Bronchial smooth muscle cell (primary cell): ENCODE measurements around the gene OR10G2. TPM values are rescaled to one million over a fixed set of nuclear protein-coding genes. Genes with fewer than 3 reads are reported as not detected.

Experiments
- total RNA-seq: library from RNA; depleted of rRNA; stranded (reverse); fragments of >200 nt; gene quantifications from 2 replicates; pipeline ENCODE4 v1.2.1, GENCODE V29; 2014

The OR10G2 gene, protein sequence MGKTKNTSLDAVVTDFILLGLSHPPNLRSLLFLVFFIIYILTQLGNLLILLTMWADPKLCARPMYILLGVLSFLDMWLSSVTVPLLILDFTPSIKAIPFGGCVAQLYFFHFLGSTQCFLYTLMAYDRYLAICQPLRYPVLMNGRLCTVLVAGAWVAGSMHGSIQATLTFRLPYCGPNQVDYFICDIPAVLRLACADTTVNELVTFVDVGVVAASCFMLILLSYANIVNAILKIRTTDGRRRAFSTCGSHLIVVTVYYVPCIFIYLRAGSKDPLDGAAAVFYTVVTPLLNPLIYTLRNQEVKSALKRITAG
- not detected in 2 replicates for total RNA-seq

DNA sequence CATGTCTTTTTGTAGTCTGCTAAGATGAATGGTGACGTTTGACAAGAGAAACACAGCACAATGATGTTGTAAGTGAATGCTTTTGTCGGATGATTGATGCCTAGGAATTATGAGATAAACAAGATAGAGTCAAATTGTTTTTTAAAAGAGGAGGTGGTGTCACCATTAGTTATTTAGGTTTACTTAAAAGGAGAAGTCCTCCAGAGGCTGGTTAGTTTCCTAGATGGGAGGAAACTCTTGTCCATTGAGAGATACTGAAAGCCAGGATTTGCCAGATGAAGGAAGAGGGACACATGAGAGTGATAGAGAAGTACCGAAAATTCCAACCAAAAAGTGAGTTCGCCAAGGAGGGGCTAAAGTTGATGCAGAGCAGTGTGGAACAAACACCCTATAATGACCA is at the start of gene OR10G2:
TSS of gene OR10G2 (minus strand) at position 101 of the 400 bp plus-strand sequence. CDS start at position 3, 98 bp downstream.

DNA sequence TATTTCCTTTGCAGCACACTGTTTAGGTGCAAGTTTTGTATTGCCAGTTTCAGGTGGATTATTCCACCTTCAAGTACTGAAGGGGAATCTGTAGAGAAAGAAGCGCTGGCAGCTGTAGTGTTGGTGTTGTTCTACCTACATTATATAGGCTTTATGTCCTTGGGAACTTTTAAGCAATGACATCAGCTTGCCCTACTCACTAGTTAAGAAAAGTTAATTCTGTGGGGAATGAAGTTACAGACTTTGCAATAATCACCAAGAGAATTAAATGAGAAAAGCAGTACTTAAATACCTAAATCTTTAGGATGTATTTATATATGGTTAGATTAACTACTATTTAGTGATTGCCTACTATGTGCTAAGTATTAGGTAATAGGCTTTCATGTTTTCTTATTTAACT is 39.0 kb upstream of the OR10G2 start, which contains the start of gene OR4E1:
TSS of gene OR4E1 (minus strand) at position 101 of the 400 bp plus-strand sequence. CDS start 2,883 bp downstream, outside the sequence.

DNA sequence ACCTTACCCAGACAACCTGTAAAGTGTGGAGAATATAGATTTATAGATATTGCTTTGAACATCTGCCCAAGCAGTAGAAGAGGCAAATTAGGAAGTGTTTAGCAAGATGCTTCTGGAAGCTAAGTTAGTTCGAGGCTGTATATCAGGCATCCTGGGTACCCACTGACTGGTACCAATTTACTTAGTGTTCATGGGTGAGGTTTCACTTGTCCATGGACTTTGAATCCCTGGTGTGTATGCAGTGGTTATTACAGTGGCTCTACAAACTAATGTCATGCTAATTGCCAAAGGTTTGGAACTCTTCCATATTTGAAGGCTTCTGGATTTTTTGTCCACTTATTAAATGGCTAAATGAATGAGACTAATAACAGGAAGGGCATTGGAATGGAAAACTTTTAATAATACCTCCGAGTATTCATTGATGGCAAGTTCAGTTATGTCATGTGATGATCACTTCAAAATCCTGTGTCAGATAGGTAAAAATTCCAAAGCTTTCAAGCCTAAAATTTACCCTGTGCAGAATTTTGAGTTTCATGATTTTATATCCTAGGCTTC is 18.7 kb upstream of the OR10G2 start, which contains the start of gene OR4E2:
TSS of gene OR4E2 (plus strand) at position 505 of the 555 bp plus-strand sequence. CDS start 11,248 bp downstream, outside the sequence.

Other genes with a start within 250 kb of the OR10G2 start
- 41.5 and 42.3 TPM in 2 replicates for gene CHD8, start 178.8 kb downstream of the OR10G2 start, total RNA-seq
- 16.9 and 26.6 TPM in 2 replicates for gene RAB2B, start 158.0 kb downstream of the OR10G2 start, total RNA-seq
- 20.2 and 31.8 TPM in 2 replicates for gene TOX4, start 157.7 kb downstream of the OR10G2 start, total RNA-seq
- 36.7 and 54.0 TPM in 2 replicates for gene METTL3, start 123.6 kb downstream of the OR10G2 start, total RNA-seq
- gene SALL2, start 108.6 kb downstream of the OR10G2 start, total RNA-seq: 2.9 and 3.6 TPM in 2 replicates
- gene OR10G3, start 54.9 kb downstream of the OR10G2 start, total RNA-seq: not detected in 2 replicates
- not detected in 2 replicates for gene OR4E2, start 18.9 kb upstream of the OR10G2 start, total RNA-seq
- gene OR4E1, start 38.9 kb upstream of the OR10G2 start, total RNA-seq: not detected in 2 replicates